ENCODE data around the gene AK9. TPM values are rescaled to one million over a fixed set of nuclear protein-coding genes. Genes with fewer than 3 reads are reported as not detected.

Gene AK9
- total and polyA plus RNA-seq, 9 of the 15 experiments (the other 6 are each of a cell fraction or from before 2014, with no cell fraction given) = 0.59 to 1.9 (median 1.2) TPM

GRCh38 chr6:109687271-109687761, 3.7 kb downstream of the AK9 start:
- BruUV-seq (replicated peaks) = no TSS peak
- in situ Hi-C loops (cut with MboI) (no loop called here), intact Hi-C loops (cut with micrococcal nuclease) (no loop called here)
- Histone ChIP-seq H3K9me1 (ENCODE audit: control insufficient read depth, insufficient read depth, low read length) (no peaks in the 10 kb centered on the region), H4K20me1 (replicated peaks; ENCODE audit: control insufficient read depth, insufficient read depth, low read length) (no peaks in the 10 kb centered on the region), H3K4me2 (ENCODE audit: insufficient read depth, low read length) (no peak overlapping the region), H3K4me3 (no peak overlapping the region), H3K27ac (ENCODE audit: extremely low read depth, low read depth, low read length) (no peak overlapping the region; the same call in 2 of the 3 replicates), H2AFZ (ENCODE audit: low read depth, low read length) (0 out of 2 replicates have a peak overlapping the region, but pooled peaks have one; percentile 21), H3K27me3 (ENCODE audit: control insufficient read depth in 2 of 2, insufficient read depth in 2 of 2, low read length in 2 of 2) (peaks cover 2 to 4% of the 10 kb centered on the region in 2 experiments; a peak in 2 of 5 replicates), H3K36me3 (ENCODE audit: control insufficient read depth, insufficient read depth, low read length) (no peaks in the 10 kb centered on the region), H3K9ac (ENCODE audit: insufficient read depth in 1 of 2, low read depth in 2 of 2, low read length in 2 of 2) (no peak overlapping the region), H3K9me3 (replicated peaks; ENCODE audit: control insufficient read depth, insufficient read depth, low read depth, low read length) (no peaks in the 10 kb centered on the region), H3K79me2 (ENCODE audit: control insufficient read depth, insufficient read depth, low read length) (no peaks in the 10 kb centered on the region), H3K4me1 (replicated peaks in 1 of 2; ENCODE audit: control insufficient read depth in 2 of 2, insufficient read depth in 2 of 2, low read length in 2 of 2) (peaks cover 0 to 12% of the 10 kb centered on the region in 2 experiments; a peak in 3 of 5 replicates)
- ChIA-PET POLR2A (interaction anchor here (0.7 kb wide), 1 partner anchor 525 kb away, joined by 4 read pairs; no protein-coding TSS in a partner anchor), CTCF (ENCODE audit: low intra/inter-chr PET ratio) (no interaction called here)
- WGBS (ENCODE audit: insufficient coverage, low coverage, missing lambda C conversion rate) = 0% methylated on average over 2 of the region's 2 CpGs
- ATAC-seq = no peak
- FAIRE-seq = no peak
- peak in 1 of 4 experiments; percentile 24 for DNase-seq (ENCODE audit: extremely low read depth in 1 of 4, low spot score in 3 of 4)
- TF ChIP-seq, protein P1, sequence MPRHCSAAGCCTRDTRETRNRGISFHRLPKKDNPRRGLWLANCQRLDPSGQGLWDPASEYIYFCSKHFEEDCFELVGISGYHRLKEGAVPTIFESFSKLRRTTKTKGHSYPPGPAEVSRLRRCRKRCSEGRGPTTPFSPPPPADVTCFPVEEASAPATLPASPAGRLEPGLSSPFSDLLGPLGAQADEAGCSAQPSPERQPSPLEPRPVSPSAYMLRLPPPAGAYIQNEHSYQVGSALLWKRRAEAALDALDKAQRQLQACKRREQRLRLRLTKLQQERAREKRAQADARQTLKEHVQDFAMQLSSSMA (CRISPR knock-in tag; IDR thresholded peaks at IDR 0.05) = no peak
- TF ChIP-seq ZNF3 (CRISPR knock-in tag; IDR thresholded peaks at IDR 0.05) = no peak
- no peak for TF ChIP-seq ZNF232 (CRISPR knock-in tag; IDR thresholded peaks at IDR 0.05)
- no peak for TF ChIP-seq MXI1 (IDR thresholded peaks at IDR 0.05; ENCODE audit: low read depth, low read length)
- TF ChIP-seq, protein P2, sequence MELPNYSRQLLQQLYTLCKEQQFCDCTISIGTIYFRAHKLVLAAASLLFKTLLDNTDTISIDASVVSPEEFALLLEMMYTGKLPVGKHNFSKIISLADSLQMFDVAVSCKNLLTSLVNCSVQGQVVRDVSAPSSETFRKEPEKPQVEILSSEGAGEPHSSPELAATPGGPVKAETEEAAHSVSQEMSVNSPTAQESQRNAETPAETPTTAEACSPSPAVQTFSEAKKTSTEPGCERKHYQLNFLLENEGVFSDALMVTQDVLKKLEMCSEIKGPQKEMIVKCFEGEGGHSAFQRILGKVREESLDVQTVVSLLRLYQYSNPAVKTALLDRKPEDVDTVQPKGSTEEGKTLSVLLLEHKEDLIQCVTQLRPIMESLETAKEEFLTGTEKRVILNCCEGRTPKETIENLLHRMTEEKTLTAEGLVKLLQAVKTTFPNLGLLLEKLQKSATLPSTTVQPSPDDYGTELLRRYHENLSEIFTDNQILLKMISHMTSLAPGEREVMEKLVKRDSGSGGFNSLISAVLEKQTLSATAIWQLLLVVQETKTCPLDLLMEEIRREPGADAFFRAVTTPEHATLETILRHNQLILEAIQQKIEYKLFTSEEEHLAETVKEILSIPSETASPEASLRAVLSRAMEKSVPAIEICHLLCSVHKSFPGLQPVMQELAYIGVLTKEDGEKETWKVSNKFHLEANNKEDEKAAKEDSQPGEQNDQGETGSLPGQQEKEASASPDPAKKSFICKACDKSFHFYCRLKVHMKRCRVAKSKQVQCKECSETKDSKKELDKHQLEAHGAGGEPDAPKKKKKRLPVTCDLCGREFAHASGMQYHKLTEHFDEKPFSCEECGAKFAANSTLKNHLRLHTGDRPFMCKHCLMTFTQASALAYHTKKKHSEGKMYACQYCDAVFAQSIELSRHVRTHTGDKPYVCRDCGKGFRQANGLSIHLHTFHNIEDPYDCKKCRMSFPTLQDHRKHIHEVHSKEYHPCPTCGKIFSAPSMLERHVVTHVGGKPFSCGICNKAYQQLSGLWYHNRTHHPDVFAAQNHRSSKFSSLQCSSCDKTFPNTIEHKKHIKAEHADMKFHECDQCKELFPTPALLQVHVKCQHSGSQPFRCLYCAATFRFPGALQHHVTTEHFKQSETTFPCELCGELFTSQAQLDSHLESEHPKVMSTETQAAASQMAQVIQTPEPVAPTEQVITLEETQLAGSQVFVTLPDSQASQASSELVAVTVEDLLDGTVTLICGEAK (IDR thresholded peaks at IDR 0.05) = no peak
- TF ChIP-seq, protein P2 (CRISPR knock-in tag; IDR thresholded peaks at IDR 0.05) = no peak
- TF ChIP-seq YBX1 (IDR thresholded peaks at IDR 0.05) = no peak
- TF ChIP-seq PHB (CRISPR knock-in tag; IDR thresholded peaks at IDR 0.05) = no peak
- TF ChIP-seq CEBPB (tag; IDR thresholded peaks at IDR 0.05) = peak; percentile 78
- TF ChIP-seq SMARCA4 (IDR thresholded peaks at IDR 0.05) = peak; percentile 42; the same call in 1 of the 2 replicates
- TF ChIP-seq GATAD2A (IDR thresholded peaks at IDR 0.05) = no peak
- TF ChIP-seq ZNF785 (CRISPR knock-in tag; IDR thresholded peaks at IDR 0.05) = no peak
- TF ChIP-seq ZNF398 (CRISPR knock-in tag; IDR thresholded peaks at IDR 0.05) = no peak

Measured in K562 (cell line).